ACC112 (cell line): Measurements from ENCODE around the gene MS4A18.
"Not testable (repeated sequence)": the region's sequence is repeated elsewhere in the genome, so short reads cannot be mapped to it uniquely, and the experiment has no call there.

Source experiments
- H2AFZ ChIP-seq: fragments of 200-600 bp; sonication (generic); one replicate; pipeline ENCODE4 v1.6.0; 2017; ENCODE audit warnings: antibody characterized with exemption, low read length; ENCODE audit not compliant: unreplicated experiment
- H3K27ac ChIP-seq: fragments of 200-600 bp; sonication (generic); 2 replicates; pipeline ENCODE4 v1.5.1; 2014; ENCODE audit warnings: low read depth, mild to moderate bottlenecking, antibody characterized with exemption, low read length, moderate library complexity
- H3K27me3 ChIP-seq: fragments of 200-600 bp; sonication (generic); 2 replicates; pipeline ENCODE4 v1.6.1; 2014; ENCODE audit warnings: mild to moderate bottlenecking, antibody characterized with exemption, low read length, moderate library complexity, mixed read lengths; ENCODE audit not compliant: insufficient read depth
- H3K36me3 ChIP-seq: fragments of 200-600 bp; sonication (generic); 2 replicates; pipeline ENCODE4 v1.6.1; 2016; ENCODE audit warnings: mild to moderate bottlenecking, antibody characterized with exemption, low read length, moderate library complexity, mixed read lengths; ENCODE audit not compliant: insufficient read depth
- H3K4me1 ChIP-seq: fragments of 200-600 bp; sonication (generic); one replicate; pipeline ENCODE4 v1.6.1; 2016; ENCODE audit warnings: low read length, mixed read lengths; ENCODE audit not compliant: insufficient read depth, unreplicated experiment, control insufficient read depth
- H3K4me3 ChIP-seq: fragments of 200-600 bp; sonication (generic); 2 replicates; pipeline ENCODE4 v1.5.1; 2014; ENCODE audit warnings: mild to moderate bottlenecking, low read depth, low read length
- H3K79me2 ChIP-seq: fragments of 200-600 bp; sonication (generic); one replicate; pipeline ENCODE4 v1.6.0; 2016; ENCODE audit warnings: low read length; ENCODE audit not compliant: control insufficient read depth, unreplicated experiment, insufficient read depth

Gene MS4A18

DNA sequence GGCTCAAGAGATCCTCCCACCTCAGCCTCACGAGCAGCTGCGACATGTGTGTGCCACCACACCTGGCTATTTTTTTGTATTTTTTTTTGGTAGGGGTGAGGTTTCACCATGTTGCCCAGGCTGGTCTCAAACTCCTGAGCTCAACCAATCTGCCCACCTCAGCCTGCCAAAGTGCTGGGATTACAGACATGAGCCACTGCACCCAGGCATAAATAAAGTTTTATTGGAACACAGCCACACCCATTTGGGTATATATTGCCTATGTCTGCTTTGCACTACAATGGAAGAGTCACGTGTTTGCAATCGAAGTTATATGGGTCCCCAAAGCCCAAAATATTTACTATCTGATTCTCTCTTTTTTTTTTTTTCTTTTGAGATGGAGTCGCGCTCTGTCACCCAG, 30.4 kb downstream of the MS4A18 start:
- Histone ChIP-seq H3K27me3 (peaks cover 57% of the 10 kb centered on the region), H3K4me1 (no peaks in the 10 kb centered on the region), H3K79me2 (no peaks in the 10 kb centered on the region), H3K4me3 (no peak overlapping the region), H3K27ac (no peak overlapping the region), H2AFZ (no peak overlapping the region), H3K36me3 (no peaks in the 10 kb centered on the region)

DNA sequence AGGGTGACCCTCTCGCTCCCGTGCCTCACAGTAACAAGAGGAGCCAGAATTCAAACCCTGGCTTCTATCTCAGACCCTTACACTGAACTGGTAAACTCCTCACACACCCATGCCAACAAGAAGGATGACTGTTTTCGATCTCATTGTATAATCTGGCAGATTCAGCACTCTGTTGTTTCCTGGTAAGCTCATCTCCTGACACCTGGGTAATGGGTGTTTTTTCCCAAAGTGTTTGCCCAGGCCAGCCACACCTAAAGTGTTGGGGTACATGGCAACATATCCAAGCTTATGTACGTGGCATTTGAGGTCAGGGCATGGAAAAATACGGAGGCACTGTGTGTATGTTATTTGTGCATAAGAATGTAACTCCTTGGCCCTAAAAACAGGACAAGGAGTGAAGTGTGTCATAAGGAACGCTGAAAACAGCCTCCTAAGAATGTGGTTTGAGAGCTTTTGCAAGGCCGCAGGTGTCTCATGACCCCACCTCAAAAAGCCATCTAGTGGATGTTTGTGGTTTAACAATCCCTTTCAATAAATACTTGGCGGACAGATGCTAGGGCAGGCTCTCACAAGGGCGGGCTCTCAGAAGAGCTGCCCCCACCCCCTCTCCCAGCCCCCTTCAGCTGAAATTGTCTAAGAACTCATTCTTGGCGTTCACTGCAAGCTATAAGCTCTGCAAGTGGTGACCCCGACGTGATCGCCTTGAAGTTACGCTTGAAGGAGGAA, 31.9 kb downstream of the MS4A18 start, which contains the start of gene MS4A15:
MS4A15 (plus strand) TSS at position 561 of the 726 bp plus-strand sequence. CDS start 6,867 bp downstream, outside the sequence.
- no peak within 1 kb of the TSS for H3K27ac ChIP-seq
- peaks cover 65% of the 10 kb centered on the region for H3K27me3 ChIP-seq
- no peak within 1 kb of the TSS for H2AFZ ChIP-seq
- H3K4me3 ChIP-seq: no peak within 1 kb of the TSS
- no peaks in the 10 kb centered on the region for H3K36me3 ChIP-seq
- no peaks in the 10 kb centered on the region for H3K79me2 ChIP-seq
- no peaks in the 10 kb centered on the region for H3K4me1 ChIP-seq

GRCh38 chr11:60757231-60757800, 32.8 kb downstream of the MS4A18 start:
- Histone ChIP-seq H2AFZ (no peak overlapping the region), H3K79me2 (no peaks in the 10 kb centered on the region), H3K4me1 (no peaks in the 10 kb centered on the region), H3K27ac (no peak overlapping the region), H3K36me3 (no peaks in the 10 kb centered on the region), H3K27me3 (peaks cover 68% of the 10 kb centered on the region), H3K4me3 (no peak overlapping the region)

- not testable (repeated sequence) for H3K4me3 ChIP-seq, H2AFZ ChIP-seq
Measured at GRCh38 chr11:60758671-60759070, 34.2 kb downstream of the MS4A18 start.

DNA sequence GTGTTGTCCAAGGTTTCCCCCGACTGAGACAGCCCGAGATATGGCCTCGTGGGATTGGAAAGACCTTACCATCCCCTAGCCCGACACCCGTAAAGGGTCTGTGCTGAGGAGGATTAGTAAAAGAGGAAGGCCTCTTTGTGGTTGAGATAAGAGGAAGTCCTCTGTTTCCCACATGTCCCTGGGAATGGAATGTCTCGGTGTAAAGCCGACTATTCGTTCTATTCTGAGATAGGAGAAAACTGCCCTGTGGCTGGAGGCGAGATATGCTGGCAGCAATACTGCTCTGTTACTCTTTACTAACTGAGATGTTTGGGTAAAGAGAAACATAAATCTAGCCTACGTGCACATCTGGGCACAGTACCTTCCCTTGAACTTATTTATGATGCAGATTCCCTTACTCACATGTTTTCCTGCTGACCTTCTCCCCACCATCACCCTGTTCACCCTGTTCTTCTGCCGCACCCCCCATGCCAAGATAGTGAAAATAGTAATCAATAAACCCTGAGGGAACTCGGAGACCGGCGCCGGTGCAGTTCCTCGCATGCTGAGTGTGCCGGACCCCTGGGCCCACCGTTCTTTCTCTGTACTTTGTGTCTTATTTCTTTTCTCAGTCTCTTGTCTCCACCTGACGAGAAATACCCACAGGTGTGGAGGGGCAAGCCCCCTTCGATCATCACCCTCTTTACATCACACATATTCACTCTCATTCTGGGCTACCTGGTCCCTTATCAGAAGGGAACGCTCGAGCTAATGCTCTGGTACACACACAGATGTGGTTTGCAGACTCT, 35.1 kb downstream of the MS4A18 start:
- not testable (repeated sequence) for H3K27ac ChIP-seq, H2AFZ ChIP-seq, H3K36me3 ChIP-seq, H3K4me1 ChIP-seq, H3K4me3 ChIP-seq, H3K79me2 ChIP-seq
- peaks cover 73% of the 10 kb centered on the region for H3K27me3 ChIP-seq

More at GRCh38 chr11:60758671-60759070, 34.2 kb downstream of the MS4A18 start:
- not testable (repeated sequence) for H3K4me1 ChIP-seq, H3K27ac ChIP-seq, H3K79me2 ChIP-seq, H3K36me3 ChIP-seq
- H3K27me3 ChIP-seq: peaks cover 68% of the 10 kb centered on the region

GRCh38 chr11:60761436-60762190, 37.1 kb downstream of the MS4A18 start:
- Histone ChIP-seq H3K4me1 (no peaks in the 10 kb centered on the region), H3K4me3 (no peak overlapping the region), H3K27me3 (peaks cover 83% of the 10 kb centered on the region)

DNA sequence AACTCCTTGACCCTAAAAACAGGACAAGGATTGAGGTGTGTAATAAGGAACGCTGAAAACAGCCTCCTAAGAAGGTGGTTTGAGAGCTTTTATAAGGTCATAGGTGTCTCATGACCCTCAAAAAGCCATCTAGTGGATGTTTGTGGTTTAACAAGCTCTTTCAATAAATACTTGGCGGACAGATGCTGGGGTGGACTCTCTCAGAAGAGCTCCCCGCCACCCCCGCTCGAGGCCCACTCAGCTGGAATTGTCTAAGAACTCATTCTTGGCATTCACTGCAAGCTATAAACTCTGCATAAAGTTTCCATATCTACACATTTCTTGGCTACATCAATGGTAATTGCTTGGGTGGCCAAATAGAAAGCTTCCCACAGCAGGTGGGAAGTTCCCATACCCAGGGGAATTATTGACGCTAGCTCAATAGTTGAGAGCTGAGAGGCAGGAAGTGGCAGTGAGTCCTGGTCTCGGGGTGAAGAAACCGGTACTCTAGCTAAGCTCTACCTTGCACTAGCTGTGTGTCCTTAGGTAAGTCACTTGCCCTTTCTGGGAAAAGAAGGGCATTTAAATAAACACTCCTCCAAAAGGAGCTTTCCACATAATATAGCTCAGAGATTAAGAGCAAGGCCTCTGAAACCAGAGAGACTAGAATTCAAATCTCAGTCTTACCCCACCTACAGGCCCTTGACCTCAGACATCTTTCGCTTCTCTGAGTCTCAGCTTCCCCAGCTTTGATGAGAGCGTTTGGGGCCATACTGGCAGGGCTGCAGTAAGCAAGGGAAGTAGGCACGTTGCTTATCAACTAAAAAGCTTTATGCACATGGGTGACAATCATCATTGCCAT, 38.6 kb downstream of the MS4A18 start:
- H3K36me3 ChIP-seq: no peaks in the 10 kb centered on the region
- H3K27ac ChIP-seq: no peak overlapping the region
- H3K4me1 ChIP-seq: no peaks in the 10 kb centered on the region
- H2AFZ ChIP-seq: no peak overlapping the region
- no peaks in the 10 kb centered on the region for H3K79me2 ChIP-seq
- H3K27me3 ChIP-seq: peaks cover 79% of the 10 kb centered on the region
- H3K4me3 ChIP-seq: no peak overlapping the region

More at GRCh38 chr11:60761436-60762190, 37.1 kb downstream of the MS4A18 start:
- Histone ChIP-seq H3K27ac (no peak overlapping the region), H2AFZ (no peak overlapping the region), H3K79me2 (no peaks in the 10 kb centered on the region), H3K36me3 (no peaks in the 10 kb centered on the region)

DNA sequence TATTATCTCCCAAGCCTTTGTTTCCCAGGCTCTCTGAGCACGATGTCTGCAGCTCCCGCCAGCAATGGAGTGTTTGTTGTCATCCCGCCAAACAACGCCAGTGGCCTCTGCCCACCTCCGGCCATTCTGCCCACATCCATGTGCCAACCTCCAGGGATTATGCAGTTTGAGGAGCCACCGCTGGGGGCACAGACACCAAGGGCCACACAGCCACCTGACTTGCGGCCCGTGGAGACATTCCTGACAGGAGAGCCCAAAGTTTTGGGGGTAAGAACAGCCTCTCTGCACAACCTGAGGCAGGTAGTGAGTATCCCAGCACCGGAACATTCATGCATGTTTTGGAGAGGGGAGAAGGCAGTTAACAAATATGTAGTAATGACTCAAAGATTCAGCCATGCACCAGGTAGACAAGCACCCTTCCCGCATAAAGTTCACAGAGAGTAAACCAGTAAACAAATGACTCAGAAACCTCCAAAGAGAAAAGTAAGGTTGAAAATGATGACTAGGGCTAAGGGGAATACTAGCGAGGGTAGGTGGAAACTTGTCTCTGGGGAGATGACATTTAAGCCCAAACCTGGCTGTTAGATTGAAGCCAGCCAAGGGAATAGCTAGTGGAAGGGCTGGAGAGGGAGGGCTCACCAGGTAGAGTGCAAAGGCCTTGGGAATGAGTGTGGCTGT, 39.3 kb downstream of the MS4A18 start:
- Histone ChIP-seq H3K79me2 (no peaks in the 10 kb centered on the region), H2AFZ (no peak overlapping the region), H3K27ac (no peak overlapping the region), H3K4me3 (no peak overlapping the region), H3K4me1 (no peaks in the 10 kb centered on the region), H3K27me3 (peaks cover 78% of the 10 kb centered on the region), H3K36me3 (no peaks in the 10 kb centered on the region)

- Histone ChIP-seq H3K36me3 (no peaks in the 10 kb centered on the region), H2AFZ (no peak overlapping the region), H3K79me2 (no peaks in the 10 kb centered on the region), H3K27me3 (peaks cover 76% of the 10 kb centered on the region), H3K4me1 (no peaks in the 10 kb centered on the region), H3K27ac (no peak overlapping the region), H3K4me3 (no peak overlapping the region)
Measured at GRCh38 chr11:60764879-60765278, 40.4 kb downstream of the MS4A18 start.
